Endothelial cell of umbilical vein (primary cell): ENCODE data around the gene TMEM132A. TPM values are rescaled to one million over a fixed set of nuclear protein-coding genes. Genes with fewer than 3 reads are reported as not detected.

Experiments
- BruUV-seq: library from RNA; stranded (reverse); fragments of 400-500 nt; replicated peaks from 2 replicates; lab custom pipeline; 2021; lab: Mats Ljungman, UMichigan
- CTCF ChIA-PET: fragments of 300-600, 350-600 bp; sonication (Branson Sonifier 250); formaldehyde crosslinking; loops from one replicate; lab custom pipeline; 2021; ENCODE audit warnings: antibody characterized with exemption, inconsistent platforms; lab: Charles Lee
- POLR2A ChIA-PET: fragments of 300-600, 350-600 bp; sonication (Branson Sonifier 250); formaldehyde crosslinking; loops from one replicate; lab custom pipeline; 2021; ENCODE audit warnings: antibody characterized with exemption, inconsistent platforms; lab: Charles Lee
- DNase-seq: peaks from one replicate; pipeline ENCODE4 v3.0.0-alpha.2; 2011; ENCODE audit warnings: low read depth, low spot score
- FAIRE-seq: peaks from 2 replicates; lab custom pipeline; 2011; peaks lifted over from hg19 to GRCh38; lab: Jason Lieb, UNC
- H2AFZ ChIP-seq: 2 replicates; pipeline ENCODE4 v1.6.0; 2012; ENCODE audit warnings: low read depth, low read length, control low read depth, inconsistent platforms
- H3K27ac ChIP-seq: 2 replicates; pipeline ENCODE4 v1.5.1; 2011; ENCODE audit warnings: low read depth, mild to moderate bottlenecking, control low read depth, low read length, moderate library complexity; ENCODE audit not compliant: insufficient read depth
- H3K27me3 ChIP-seq, 2 experiments: 2 replicates each; pipeline versions ENCODE4 v1.6.0 to v1.6.1; 2011; ENCODE audit warnings: low read length in 2 of 2, mixed read lengths in 1 of 2; ENCODE audit not compliant: control insufficient read depth in 2 of 2, insufficient read depth in 2 of 2
- H3K36me3 ChIP-seq, 2 experiments: 2 replicates in 1 of 2; 3 replicates in 1 of 2; pipeline ENCODE4 v1.5.1; 2011; ENCODE audit warnings: low read length in 2 of 2, mild to moderate bottlenecking in 1 of 2, moderate library complexity in 1 of 2; ENCODE audit not compliant: control insufficient read depth in 2 of 2, insufficient read depth in 2 of 2; ENCODE audit errors: extremely low read depth in 1 of 2
- H3K4me1 ChIP-seq: 3 replicates; pipeline ENCODE4 v1.5.1; 2011; ENCODE audit warnings: mild to moderate bottlenecking, low read length; ENCODE audit not compliant: control insufficient read depth, insufficient read depth; ENCODE audit errors: extremely low read depth
- H3K4me2 ChIP-seq: 2 replicates; pipeline ENCODE4 v1.6.1; 2011; ENCODE audit warnings: low read length, control low read depth, mixed read lengths; ENCODE audit not compliant: insufficient read depth
- H3K4me3 ChIP-seq, 3 experiments: fragments of 200-600 bp in 1 of 3; sonication (generic), shearing (Covaris generic) in 1 of 3; replicated peaks in 1 of 3; 2 replicates each; pipeline ENCODE4 v1.5.1; 2011 to 2016; ENCODE audit warnings: control low read depth in 3 of 3, low read length in 3 of 3, mild to moderate bottlenecking in 2 of 3, inconsistent platforms in 1 of 3, low read depth in 1 of 3, moderate library complexity in 1 of 3; ENCODE audit not compliant: insufficient read depth in 1 of 3
- H3K79me2 ChIP-seq: 2 replicates; pipeline ENCODE4 v1.6.0; 2012; ENCODE audit warnings: low read length, inconsistent platforms; ENCODE audit not compliant: control insufficient read depth, insufficient read depth
- H3K9ac ChIP-seq: replicated peaks from 2 replicates; pipeline ENCODE3; 2011; ENCODE audit warnings: low read length, control low read depth; ENCODE audit not compliant: insufficient read depth; ENCODE audit errors: extremely low read depth
- H3K9me1 ChIP-seq: replicated peaks from 3 replicates; pipeline ENCODE4 v1.6.0; 2011; ENCODE audit warnings: mild to moderate bottlenecking, low read length; ENCODE audit not compliant: control insufficient read depth, insufficient read depth; ENCODE audit errors: extremely low read depth
- H3K9me3 ChIP-seq: replicated peaks from 2 replicates; pipeline ENCODE4 v1.5.1; 2012; ENCODE audit warnings: low read length, inconsistent platforms; ENCODE audit not compliant: control insufficient read depth, insufficient read depth
- H4K20me1 ChIP-seq: replicated peaks from 2 replicates; pipeline ENCODE3; 2011; ENCODE audit warnings: mild to moderate bottlenecking, low read length; ENCODE audit not compliant: control insufficient read depth, insufficient read depth; ENCODE audit errors: extremely low read depth
- EZH2 ChIP-seq: IDR thresholded peaks from 2 replicates; pipeline ENCODE4 v1.6.1; 2012; ENCODE audit warnings: borderline replicate concordance, low read depth, mild to moderate bottlenecking, moderate library complexity, low read length, inconsistent platforms; ENCODE audit not compliant: severe bottlenecking
- FOS ChIP-seq: IDR thresholded peaks from 2 replicates; pipeline ENCODE4 v1.6.1; 2011; ENCODE audit warnings: mild to moderate bottlenecking, low read length, moderate library complexity, borderline replicate concordance; ENCODE audit not compliant: insufficient read depth
- GATA2 ChIP-seq: IDR thresholded peaks from 2 replicates; pipeline ENCODE4 v1.7.0; 2011; ENCODE audit warnings: low read depth, mild to moderate bottlenecking, moderate library complexity, mixed read lengths, low read length; ENCODE audit not compliant: insufficient read length, insufficient read depth
- JUN ChIP-seq: IDR thresholded peaks from 2 replicates; pipeline ENCODE4 v1.6.1; 2011; ENCODE audit warnings: borderline replicate concordance, low read depth; ENCODE audit not compliant: insufficient read length, insufficient read depth
- MAX ChIP-seq: IDR thresholded peaks from 2 replicates; pipeline ENCODE4 v1.6.1; 2011; ENCODE audit not compliant: insufficient read depth, insufficient read length
- MYC ChIP-seq: IDR thresholded peaks from one replicate; pipeline ENCODE4 v1.6.1; 2011; ENCODE audit warnings: mild to moderate bottlenecking, low read depth, low read length
- POLR2A ChIP-seq: IDR thresholded peaks from 2 replicates; pipeline ENCODE4 v1.6.1; 2012; ENCODE audit warnings: low read depth, mild to moderate bottlenecking, control low read depth, low read length
- POLR2AphosphoS5 ChIP-seq: IDR thresholded peaks from 2 replicates; pipeline ENCODE4 v1.6.1; 2012; ENCODE audit warnings: low read depth, mild to moderate bottlenecking, control low read depth, low read length, moderate library complexity; ENCODE audit not compliant: insufficient read depth
- dilution Hi-C: fragments of 300-500 bp; cut with MboI; formaldehyde crosslinking; loops from one replicate; pipeline ENCODE4 v1.15.0; 2019; ENCODE audit warnings: low sequenced_read_pairs; ENCODE audit not compliant: extremely low pct_ligation_motif_present
- intact Hi-C: fragments of 100-400 bp; cut with micrococcal nuclease; formaldehyde crosslinking; loops from one replicate; pipeline ENCODE4 v1.10.0; 2022
- polyA plus RNA-seq, 4 experiments: library from polyadenylated mRNA; depleted of rRNA in 3 of 4; stranded (reverse) in 3 of 4; unstranded in 1 of 4; fragments of >200 nt; gene quantifications; 2 replicates each; pipeline versions ENCODE4 v1.2.1 to v1.2.3, GENCODE V29; 2011 to 2012; ENCODE audit warnings: missing spikeins in 1 of 4
- total RNA-seq: library from RNA; stranded (reverse); gene quantifications from 2 replicates; pipeline ENCODE4 v1.2.3, GENCODE V29; 2021
- TF ChIP-seq, protein P1 (sequence below), 2 donors: IDR thresholded peaks; 1 replicate in 1 of 2; 2 replicates in 1 of 2; pipeline ENCODE4 v1.5.1; 2011; ENCODE audit warnings: low read length in 2 of 2, mild to moderate bottlenecking in 2 of 2, moderate library complexity in 2 of 2, control low read depth in 1 of 2, inconsistent platforms in 1 of 2, low read depth in 1 of 2; ENCODE audit not compliant: insufficient read depth in 1 of 2; ENCODE audit errors: extremely low read depth in 1 of 2

Gene TMEM132A
- total and polyA plus RNA-seq, 2 donors (not counting 3 experiments of a cell fraction or from before 2014, with no cell fraction given) = 74.3 to 106 TPM

DNA sequence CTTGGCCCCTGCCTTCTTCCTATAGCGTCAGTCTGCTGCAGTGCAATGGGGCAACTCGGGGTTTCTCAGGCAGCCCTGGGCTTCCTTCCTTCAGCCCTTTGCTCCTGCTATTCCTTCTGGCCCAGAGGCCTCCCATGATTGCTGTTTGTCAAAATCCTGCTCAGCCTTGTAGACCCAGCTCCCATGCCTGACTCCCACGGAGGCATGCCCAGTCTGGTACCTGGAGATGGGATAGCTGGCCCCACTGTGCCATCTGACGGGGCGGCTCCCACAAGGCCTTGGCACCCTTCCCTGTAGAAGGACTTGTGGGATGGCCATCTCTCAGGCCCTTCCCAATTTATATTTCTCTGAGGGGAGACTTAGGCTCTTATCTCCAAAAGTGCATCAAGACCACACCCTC lies 46.6 kb downstream of the TMEM132A start:
- ChIA-PET POLR2A (interaction anchor here (0.6 kb wide), 1 partner anchor 17 kb away, joined by 5 read pairs; no protein-coding TSS in a partner anchor), CTCF (interaction anchor here (0.6 to 2.1 kb wide), 16 partner anchors 8 to 214 kb away, joined by 3 to 9 read pairs (median 4); no protein-coding TSS in a partner anchor)
- Histone ChIP-seq H3K4me1 (no peaks in the 10 kb centered on the region), H3K27ac (no peak overlapping the region), H4K20me1 (no peaks in the 10 kb centered on the region), H3K9me3 (no peaks in the 10 kb centered on the region), H3K27me3 (peaks cover 3 to 8% of the 10 kb centered on the region in 2 experiments), H3K9me1 (no peaks in the 10 kb centered on the region), H3K4me2 (no peak overlapping the region), H3K4me3 (no peak overlapping the region), H3K36me3 (no peaks in the 10 kb centered on the region), H3K9ac (no peak overlapping the region), H2AFZ (no peak overlapping the region), H3K79me2 (no peaks in the 10 kb centered on the region)
- intact Hi-C loops (loop anchor here (1.0 to 2.0 kb wide), 3 partner anchors 158 to 224 kb away; no protein-coding TSS in a partner anchor), dilution Hi-C loops (no loop called here)
- no TSS peak for BruUV-seq
- TF ChIP-seq GATA2 (no peak), JUN (no peak), EZH2 (no peak)
- TF ChIP-seq, protein P1, sequence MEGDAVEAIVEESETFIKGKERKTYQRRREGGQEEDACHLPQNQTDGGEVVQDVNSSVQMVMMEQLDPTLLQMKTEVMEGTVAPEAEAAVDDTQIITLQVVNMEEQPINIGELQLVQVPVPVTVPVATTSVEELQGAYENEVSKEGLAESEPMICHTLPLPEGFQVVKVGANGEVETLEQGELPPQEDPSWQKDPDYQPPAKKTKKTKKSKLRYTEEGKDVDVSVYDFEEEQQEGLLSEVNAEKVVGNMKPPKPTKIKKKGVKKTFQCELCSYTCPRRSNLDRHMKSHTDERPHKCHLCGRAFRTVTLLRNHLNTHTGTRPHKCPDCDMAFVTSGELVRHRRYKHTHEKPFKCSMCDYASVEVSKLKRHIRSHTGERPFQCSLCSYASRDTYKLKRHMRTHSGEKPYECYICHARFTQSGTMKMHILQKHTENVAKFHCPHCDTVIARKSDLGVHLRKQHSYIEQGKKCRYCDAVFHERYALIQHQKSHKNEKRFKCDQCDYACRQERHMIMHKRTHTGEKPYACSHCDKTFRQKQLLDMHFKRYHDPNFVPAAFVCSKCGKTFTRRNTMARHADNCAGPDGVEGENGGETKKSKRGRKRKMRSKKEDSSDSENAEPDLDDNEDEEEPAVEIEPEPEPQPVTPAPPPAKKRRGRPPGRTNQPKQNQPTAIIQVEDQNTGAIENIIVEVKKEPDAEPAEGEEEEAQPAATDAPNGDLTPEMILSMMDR (IDR thresholded peaks at IDR 0.05; ENCODE audit: extremely low read depth in 1 of 2, insufficient read depth in 1 of 2, low read depth in 1 of 2, low read length in 2 of 2) = no peak
- no peak for DNase-seq
- FAIRE-seq = no peak

GRCh38 chr11:60971520-60971919 lies 47.3 kb downstream of the TMEM132A start, which contains the start of gene CD6:
CD6 (plus strand) TSS chr11:60971680; CDS start chr11:60971866, 186 bp downstream.
- no peaks in the 10 kb centered on the region for H3K9me1 ChIP-seq
- H3K27ac ChIP-seq = no peak within 1 kb of the TSS
- no peak within 1 kb of the TSS for H2AFZ ChIP-seq
- no peaks in the 10 kb centered on the region for H4K20me1 ChIP-seq
- H3K79me2 ChIP-seq = no peaks in the 10 kb centered on the region
- no peaks in the 10 kb centered on the region for H3K9me3 ChIP-seq
- ChIA-PET CTCF (interaction anchor here (0.6 to 2.1 kb wide), 3 partner anchors 10 to 196 kb away, joined by 3 to 6 read pairs (median 3); no protein-coding TSS in a partner anchor), POLR2A (interaction anchor here (0.6 kb wide), 1 partner anchor 18 kb away, joined by 5 read pairs; no protein-coding TSS in a partner anchor)
- no TSS peak for BruUV-seq
- dilution Hi-C loops (no loop called here), intact Hi-C loops (loop anchor here (2.0 kb wide), 1 partner anchor 223 kb away; no protein-coding TSS in a partner anchor)
- H3K4me3 ChIP-seq = no peak within 1 kb of the TSS
- H3K4me1 ChIP-seq = no peaks in the 10 kb centered on the region
- FAIRE-seq (no peak), DNase-seq (no peak)
- H3K27me3 ChIP-seq = peaks cover 1 to 8% of the 10 kb centered on the region in 2 experiments
- no peak for TF ChIP-seq GATA2
- no peak for TF ChIP-seq JUN
- no peak for TF ChIP-seq EZH2
- TF ChIP-seq POLR2A = no peak
- no peak for TF ChIP-seq FOS
- no peak for TF ChIP-seq POLR2AphosphoS5
- no peak for TF ChIP-seq MAX
- TF ChIP-seq, protein P1 (IDR thresholded peaks at IDR 0.05; ENCODE audit: extremely low read depth in 1 of 2, insufficient read depth in 1 of 2, low read depth in 1 of 2, low read length in 2 of 2) = no peak
- TF ChIP-seq MYC = no peak
- H3K36me3 ChIP-seq = no peaks in the 10 kb centered on the region
- H3K4me2 ChIP-seq = no peak within 1 kb of the TSS
- no peak within 1 kb of the TSS for H3K9ac ChIP-seq
